GM19193 (cell line): Measurements from ENCODE around the gene SCN1A.

ENCODE experiments used
- POLR2A ChIP-seq: IDR thresholded peaks from 4 replicates; pipeline ENCODE4 v1.6.1; 2011; ENCODE audit not compliant: insufficient read depth, insufficient read length; ENCODE audit errors: extremely low read depth

The SCN1A gene

GRCh38 chr2:166060191-166060590, 67.6 kb downstream of the SCN1A start:
- no peak for TF ChIP-seq POLR2A

DNA sequence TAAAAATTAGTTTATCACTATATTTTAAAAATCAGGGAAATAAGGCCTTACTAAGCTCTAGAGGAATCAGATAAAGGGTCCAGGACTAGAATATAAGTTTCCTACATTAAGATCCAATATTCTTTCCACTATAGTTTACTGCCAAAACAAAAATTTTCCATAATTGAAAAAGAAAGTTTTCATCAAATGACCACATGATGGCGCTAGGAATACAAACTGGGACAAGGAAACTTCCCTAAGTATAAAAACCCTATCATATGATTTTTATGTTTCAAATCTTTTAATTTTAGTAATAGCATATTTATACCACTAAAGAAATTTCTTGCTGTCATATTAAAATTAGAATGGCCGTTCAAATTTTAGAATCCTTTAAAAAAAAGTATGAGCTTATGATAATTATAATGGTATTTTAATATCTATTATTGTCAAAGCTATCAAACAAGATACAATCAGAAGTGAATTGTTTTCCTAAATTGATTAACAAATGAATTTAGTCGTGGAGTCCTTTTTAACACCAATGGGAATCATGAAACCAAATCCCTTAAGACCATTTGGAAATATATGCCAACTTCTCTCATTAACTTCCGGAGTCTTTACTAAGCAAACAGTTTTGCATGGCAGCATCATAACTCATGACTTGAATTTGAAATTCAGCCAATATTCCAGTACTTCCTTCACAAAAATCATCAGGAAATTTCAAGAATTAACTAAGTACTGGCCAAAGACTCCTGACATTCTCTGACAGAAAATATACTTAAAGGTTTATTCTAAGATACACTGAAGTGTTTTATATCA, 70.3 kb downstream of the SCN1A start:
- no peak for TF ChIP-seq POLR2A

DNA sequence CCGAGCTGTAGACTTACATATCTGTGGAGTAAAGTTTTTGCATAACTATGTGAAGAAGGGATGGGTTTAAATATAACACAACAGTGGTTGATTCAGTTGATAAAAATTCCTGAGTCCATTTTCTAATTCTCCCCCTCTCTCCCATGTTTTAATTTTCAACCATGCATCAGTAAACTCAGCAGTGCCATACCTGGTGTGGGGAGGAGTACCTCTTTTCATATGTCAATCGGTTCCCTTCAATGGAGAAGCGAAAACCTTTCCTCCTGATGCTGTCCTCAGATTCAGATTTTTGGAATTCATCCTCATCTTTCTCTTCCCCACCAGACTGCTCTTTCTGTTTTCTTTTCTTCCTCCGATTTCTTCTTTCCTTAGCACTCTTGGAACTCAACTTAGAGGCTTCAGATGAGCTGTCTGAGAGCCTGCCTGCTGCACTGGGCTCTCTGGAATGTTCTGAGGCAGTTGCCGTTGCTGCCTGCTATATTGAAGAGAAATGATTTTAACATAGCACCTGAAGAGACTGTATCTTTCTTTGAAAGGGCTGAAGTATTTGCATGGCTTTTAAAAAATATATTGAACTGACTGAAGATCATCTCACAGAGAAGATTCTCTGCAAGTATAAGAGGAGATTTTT, 82.9 kb downstream of the SCN1A start:
- TF ChIP-seq POLR2A: no peak

DNA sequence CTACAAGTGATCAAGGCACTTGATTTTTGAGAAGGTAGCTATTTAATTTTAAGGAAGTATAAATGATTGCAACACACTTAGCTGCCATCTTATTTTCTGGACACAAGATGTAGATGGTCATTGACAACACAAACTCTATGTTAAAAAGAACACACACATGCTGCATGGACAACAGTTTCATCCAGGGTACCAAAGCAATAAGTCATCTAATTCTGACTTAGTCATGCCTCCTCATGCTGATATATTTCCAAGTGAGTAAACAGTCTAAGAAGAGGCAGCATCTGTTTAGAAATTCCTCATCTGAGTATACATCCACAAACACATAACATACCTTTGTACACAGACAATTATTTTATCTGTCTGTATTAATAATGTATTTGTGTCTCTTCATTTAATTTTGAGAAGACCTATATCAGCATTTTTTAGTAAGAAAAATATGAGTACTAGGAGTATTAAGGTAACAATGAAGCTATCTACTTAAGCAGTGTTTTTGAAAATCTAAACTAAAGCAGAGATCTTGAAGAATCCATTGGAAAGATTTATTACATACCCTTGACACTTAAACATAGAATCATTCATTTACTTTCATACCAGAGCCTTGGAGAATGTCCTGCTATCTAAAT, 84.9 kb downstream of the SCN1A start:
- TF ChIP-seq POLR2A: no peak

GRCh38 chr2:166042356-166042755, 85.5 kb downstream of the SCN1A start:
- no peak for TF ChIP-seq POLR2A

GRCh38 chr2:166041613-166042012, 86.2 kb downstream of the SCN1A start:
- no peak for TF ChIP-seq POLR2A

GRCh38 chr2:166032361-166032760, 95.5 kb downstream of the SCN1A start:
- no peak for TF ChIP-seq POLR2A

DNA sequence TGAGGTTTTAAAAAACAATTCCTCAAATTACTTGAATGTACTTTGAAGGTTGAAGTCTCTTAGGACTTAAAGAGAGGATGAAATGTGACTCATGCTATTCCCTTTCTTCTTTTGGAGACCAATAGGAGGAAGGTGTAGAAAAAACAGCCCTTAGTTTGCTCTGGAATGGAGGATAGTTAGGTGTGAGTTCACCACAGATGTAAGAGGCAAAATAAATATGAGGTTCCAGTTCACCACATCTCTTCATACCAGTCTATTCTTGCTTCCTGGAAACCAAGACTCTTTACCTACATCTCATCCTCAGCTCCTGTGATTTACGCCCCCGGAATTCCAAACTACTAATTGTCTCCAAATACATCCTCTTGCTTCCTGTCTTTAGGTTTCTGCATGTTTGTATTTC, 96.8 kb downstream of the SCN1A start:
- TF ChIP-seq POLR2A: no peak

GRCh38 chr2:166025313-166025712, 102.5 kb downstream of the SCN1A start:
- no peak for TF ChIP-seq POLR2A

GRCh38 chr2:166017208-166017607, 110.6 kb downstream of the SCN1A start:
- no peak for TF ChIP-seq POLR2A

- TF ChIP-seq POLR2A: no peak
Observed at GRCh38 chr2:166013878-166014277, 113.9 kb downstream of the SCN1A start.

DNA sequence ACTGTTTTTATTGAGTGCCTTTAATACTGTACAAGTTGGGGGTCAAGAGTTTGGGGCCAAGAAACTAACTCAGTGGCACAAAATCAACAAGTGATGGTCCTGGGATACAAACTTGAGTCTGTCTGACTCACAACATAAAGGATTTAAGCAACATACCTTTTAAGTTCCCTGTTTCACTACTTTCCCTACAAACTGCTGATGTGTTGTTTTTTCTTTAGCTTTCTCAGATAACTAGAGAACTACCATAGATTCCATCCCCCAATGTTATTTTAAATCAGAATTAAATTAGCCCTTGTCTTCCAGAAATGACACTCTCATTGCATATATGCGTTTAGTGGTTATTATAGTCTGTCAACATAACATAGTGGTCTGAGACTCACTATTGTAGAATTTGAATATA, 116.2 kb downstream of the SCN1A start:
- no peak for TF ChIP-seq POLR2A

DNA sequence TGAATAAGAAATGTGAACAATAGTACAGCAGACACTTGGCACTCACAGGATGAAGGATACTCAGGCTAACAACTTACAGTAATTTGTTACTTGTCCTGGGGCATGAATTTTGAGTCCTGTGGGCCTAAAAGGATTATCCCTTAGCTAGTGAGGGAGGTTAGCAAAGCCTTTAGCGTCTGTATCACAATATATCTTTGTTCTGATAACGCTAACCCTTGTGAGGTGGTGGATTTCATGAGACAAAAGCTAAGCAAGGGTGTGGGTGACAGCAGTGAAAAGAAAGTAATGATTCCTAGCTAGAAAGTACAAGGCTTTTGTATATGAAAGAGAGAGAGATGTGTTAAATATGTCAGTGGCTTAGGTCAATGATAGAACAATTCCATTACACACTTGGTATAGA, 127.4 kb downstream of the SCN1A start:
- no peak for TF ChIP-seq POLR2A

- TF ChIP-seq POLR2A: no peak
Observed at GRCh38 chr2:165990846-165991245, 137.0 kb downstream of the SCN1A start.

DNA sequence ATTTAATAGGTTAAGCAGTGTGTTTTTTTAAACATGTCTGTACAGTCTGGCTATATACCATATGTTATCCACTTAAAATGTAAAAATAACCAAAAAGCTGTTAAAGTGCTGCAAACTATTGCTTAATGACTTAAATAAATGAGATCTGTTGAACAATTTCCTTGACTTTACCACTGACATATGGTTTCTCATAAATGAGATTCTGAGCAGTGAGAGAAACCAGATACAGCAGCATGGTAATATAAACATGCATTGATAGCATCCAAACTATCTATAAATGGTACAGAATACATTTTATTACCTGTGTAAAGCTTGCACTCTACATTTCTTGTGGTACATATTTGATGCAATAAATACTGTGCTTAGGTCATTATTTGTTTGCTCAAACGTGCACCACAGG, 138.0 kb downstream of the SCN1A start:
- no peak for TF ChIP-seq POLR2A

- TF ChIP-seq POLR2A: no peak
Observed at GRCh38 chr2:165985120-165985519, 142.7 kb downstream of the SCN1A start.
